Posterior vena cava (tissue), 2 donors: Measurements from ENCODE around the gene DSCAM. TPM values are rescaled to one million over a fixed set of nuclear protein-coding genes. Genes with fewer than 3 reads are reported as not detected.

Experiments used
- DNase-seq: peaks from one replicate; pipeline ENCODE4 v3.0.0-alpha.2; 2020; ENCODE audit warnings: low spot score
- intact Hi-C, 2 donors: fragments of 100-400 bp; cut with DNase I; formaldehyde crosslinking; loops; one replicate each; pipeline versions ENCODE4 v1.14.1 to v1.14.2; 2022 to 2023
- total RNA-seq, 2 donors: library from RNA; stranded (reverse); fragmentation: NEBNext Ultra II Directional; extraction: Animal tissue kit (Norgen Biotek cat#: 25700); gene quantifications; one replicate each; pipeline ENCODE4 v1.2.1, GENCODE V29; 2021
- donor health status: DM: yes; HTN: yes; CAD: no.
- donor health status: DM: yes; HTN: yes; CAD: no.

The DSCAM gene
- total RNA-seq, 2 donors from 2014 or later = 0.05 to 0.09 TPM

GRCh38 chr21:40841524-40842196 is 5.3 kb downstream of the DSCAM start:
- intact Hi-C loops = no loop called here
- no peak for DNase-seq

- DNase-seq = no peak
- intact Hi-C loops = no loop called here
These were observed 6.4 kb downstream of the DSCAM start for GRCh38 chr21:40840401-40841125.

DNA sequence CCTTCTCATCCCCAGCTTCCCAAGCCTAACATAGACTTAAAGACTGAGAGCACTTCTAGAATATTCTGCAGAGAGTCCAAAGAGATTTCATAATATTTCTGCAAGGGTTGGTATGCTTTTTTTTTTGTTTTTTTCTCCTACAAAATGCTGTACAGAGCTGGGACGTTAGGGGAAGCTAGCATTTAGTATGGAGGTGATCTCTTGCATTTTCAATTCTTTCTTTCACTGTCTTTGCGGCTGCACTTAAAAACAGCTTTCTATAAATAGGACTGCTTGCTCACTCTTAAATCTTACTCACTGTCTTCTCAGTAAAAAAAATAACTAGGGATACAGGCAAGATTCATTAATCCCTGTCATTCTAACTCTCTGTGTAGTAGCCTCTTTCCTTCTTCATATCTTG is 7.4 kb downstream of the DSCAM start:
- intact Hi-C loops = no loop called here
- no peak for DNase-seq

- DNase-seq = no peak
- intact Hi-C loops = no loop called here
These were observed 9.5 kb downstream of the DSCAM start for GRCh38 chr21:40837456-40837855.

DNA sequence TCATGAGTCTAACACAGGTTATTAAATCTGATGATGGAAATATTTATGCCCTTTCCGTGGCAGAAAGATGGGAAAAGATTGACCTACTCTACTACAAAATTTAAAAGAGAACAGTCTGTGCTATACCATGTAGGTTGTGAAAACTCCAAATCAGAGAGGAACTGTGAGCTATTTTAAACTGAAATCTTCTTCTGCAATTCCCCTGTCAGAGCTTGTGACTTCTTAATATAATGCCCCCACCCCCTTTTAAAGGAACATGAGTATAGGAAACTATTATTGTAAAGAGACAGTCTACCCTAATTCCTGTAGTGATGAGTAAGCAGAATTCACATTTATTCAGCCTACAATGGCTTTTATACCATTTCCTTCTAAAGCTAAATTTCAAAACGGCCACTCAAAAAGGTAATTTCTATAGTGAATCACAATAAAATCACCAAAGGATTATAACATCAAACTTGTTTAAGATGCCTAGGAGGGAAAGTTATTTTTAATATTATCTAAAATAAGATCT is 11.7 kb downstream of the DSCAM start:
- intact Hi-C loops = no loop called here

GRCh38 chr21:40833184-40833583 is 13.8 kb downstream of the DSCAM start:
- DNase-seq = no peak
- intact Hi-C loops = no loop called here

More for the DNA sequence above, 11.7 kb downstream of the DSCAM start:
- DNase-seq = no peak

DNA sequence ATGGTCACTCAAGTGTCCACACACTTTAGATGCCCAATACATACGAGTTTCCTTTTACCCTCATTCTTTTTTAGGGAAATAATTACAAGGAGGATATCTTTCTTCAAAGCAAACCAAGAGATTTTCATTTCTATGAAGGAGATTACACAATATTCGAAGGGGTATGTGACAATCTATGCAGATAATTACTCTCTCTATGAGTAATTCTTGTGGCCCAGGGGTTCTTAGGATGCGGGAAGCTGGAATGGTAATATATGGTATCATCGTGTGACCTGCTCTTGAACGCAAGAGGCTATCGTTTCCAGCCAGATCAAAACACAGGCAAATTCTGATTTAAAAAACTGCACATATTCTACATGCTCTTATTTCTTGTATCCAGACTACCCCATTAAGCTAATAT is 14.6 kb downstream of the DSCAM start:
- DNase-seq = no peak
- intact Hi-C loops = no loop called here

DNA sequence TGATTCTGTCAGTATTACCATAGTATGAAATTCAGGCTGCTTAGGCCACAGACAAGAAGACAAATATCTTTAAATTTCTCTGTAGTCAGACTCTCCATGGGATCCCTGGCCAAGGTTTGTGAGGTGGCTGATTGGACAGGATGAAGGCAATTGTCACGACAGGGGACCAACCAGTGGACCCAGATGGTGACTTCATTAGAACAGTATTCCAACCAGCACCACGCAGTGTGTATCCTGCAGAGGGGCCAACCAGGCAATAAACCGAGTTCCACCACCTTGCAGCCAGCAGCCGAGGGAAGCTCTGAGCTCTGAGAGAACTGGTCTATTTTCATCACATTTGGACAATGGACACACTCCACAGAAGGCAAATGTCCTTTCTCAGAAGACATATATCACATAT is 16.1 kb downstream of the DSCAM start:
- no peak for DNase-seq
- intact Hi-C loops = no loop called here

GRCh38 chr21:40829791-40830190 is 17.2 kb downstream of the DSCAM start:
- intact Hi-C loops = no loop called here
- no peak for DNase-seq

GRCh38 chr21:40829308-40829707 is 17.6 kb downstream of the DSCAM start:
- no peak for DNase-seq
- intact Hi-C loops = no loop called here

GRCh38 chr21:40827509-40827908 is 19.4 kb downstream of the DSCAM start:
- intact Hi-C loops = no loop called here
- DNase-seq = no peak

GRCh38 chr21:40819071-40819900 is 27.7 kb downstream of the DSCAM start:
- DNase-seq = no peak
- intact Hi-C loops = no loop called here

DNA sequence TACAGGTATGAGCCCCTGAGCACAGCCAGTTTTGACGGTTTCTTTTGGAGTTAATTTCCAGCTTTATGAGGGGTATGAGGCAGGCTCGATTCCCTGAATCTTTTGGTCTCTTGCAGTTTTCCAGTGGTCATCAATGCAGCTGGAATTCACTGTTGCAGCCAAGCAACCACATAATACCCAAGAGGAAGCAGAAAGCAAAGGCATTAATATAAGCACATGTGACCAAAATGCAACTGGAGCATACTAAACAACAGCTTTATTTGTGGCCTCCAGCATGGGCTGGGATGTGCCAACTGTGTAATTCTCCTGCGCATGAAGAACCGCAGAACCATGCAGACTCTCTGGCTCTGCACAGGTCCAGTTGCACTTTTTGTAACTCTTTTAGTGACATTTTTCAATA is 33.0 kb downstream of the DSCAM start:
- no peak for DNase-seq
- intact Hi-C loops = no loop called here

DNA sequence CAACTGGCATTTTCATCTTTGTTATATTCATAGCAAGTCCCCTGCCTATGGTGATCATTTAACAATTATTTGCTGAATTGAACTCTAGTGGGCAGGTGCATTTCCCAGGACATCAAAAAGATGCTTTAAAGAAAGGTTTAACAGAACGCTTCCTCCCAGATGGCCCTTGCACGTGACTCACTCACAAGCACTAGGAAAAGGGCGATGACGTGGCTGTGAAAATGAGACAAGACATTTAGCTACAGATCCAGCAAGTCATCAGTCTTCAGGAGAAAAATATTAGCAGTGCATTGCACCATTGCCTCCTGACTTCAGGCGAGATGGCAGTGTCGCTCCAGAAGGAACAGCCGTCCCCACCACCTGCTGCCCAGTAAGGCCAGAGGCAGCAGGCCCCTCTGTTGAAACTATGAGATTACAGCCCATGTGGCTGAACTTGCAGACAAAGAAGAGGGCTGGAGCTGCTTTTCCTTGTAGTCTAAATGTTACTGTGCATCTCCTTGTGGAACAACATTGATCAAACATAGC is 37.2 kb downstream of the DSCAM start:
- DNase-seq = no peak
- intact Hi-C loops = no loop called here

DNA sequence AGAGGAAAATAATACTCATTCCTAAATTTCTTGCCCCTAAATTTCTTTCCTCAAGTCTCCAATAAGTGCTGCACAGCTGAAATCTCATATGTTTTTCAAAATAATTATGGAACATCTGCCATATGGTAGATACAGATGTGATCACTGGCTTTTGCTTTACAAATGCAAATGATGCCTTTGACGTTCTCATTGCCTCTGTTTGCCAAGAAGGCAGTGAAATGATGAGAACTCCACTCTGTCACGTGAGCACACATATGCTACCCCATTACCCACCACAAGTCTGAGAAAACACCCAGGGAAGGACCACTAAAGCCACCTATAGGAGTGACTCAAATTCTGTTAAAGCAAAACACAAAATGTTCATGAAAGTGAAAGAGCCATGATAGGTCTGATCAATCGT is 43.9 kb downstream of the DSCAM start:
- intact Hi-C loops = no loop called here
- no peak for DNase-seq

DNA sequence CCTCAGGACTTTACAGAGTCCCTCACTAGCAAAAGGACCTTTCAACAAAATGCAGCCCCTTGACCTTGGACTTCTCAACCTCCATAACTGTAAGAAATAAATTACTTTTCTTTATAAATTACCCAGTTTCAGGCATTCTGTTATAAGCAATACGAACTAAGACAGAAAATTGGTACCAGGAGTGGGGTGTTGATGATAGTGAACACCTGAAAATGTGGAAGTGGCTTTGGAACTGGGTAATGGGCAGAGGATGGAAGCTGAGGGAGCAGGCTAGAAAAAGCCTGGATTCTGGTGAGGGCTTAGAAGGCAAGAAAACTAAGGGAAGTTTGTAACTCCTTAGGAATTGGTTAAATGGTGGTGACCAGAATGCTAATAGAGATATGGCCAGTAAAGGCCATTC is 46.8 kb downstream of the DSCAM start:
- no peak for DNase-seq
- intact Hi-C loops = no loop called here

- intact Hi-C loops = no loop called here
- no peak for DNase-seq
These were observed 49.1 kb downstream of the DSCAM start for GRCh38 chr21:40797891-40798290.

DNA sequence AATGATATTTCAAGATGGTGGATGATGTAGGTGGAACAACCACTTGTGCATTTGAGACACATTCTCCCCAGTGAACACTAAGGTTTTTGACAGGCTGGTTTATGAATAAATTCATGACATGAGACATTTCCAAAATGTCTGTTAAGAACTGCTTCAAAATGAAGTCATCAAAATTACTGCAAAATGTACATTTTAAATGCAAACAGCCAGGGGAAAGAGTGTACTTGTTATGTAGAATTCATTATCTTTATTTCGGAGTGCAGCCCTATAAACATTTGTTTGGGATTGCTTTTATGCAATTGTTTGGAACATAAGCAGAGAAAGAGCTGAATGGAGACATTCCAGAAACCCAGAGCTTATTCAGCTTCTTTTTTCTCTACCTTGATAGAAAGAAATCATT is 49.5 kb downstream of the DSCAM start:
- intact Hi-C loops = no loop called here
- DNase-seq = no peak

- intact Hi-C loops = no loop called here
- no peak for DNase-seq
These were observed 50.5 kb downstream of the DSCAM start for GRCh38 chr21:40796464-40796863.

DNA sequence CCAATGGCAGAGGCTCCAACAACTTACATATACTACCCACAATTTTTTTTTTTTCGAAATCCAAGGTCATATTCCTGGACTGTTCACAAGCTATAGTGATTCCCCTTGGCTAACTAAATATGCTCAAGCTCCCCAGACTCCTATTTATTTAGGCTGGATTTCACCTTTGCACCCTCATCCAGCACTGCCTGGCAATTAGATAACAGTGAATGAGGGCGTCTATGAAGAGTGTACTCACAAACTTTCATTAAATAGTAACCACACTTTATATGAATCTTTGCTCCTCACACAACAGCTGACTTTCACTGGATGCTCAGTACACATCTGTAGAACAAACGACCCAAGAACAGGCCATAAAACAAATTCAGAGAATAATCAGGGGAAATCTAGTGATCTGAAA is 51.6 kb downstream of the DSCAM start:
- intact Hi-C loops = no loop called here
- no peak for DNase-seq
